GM12873 (cell line): ENCODE results near the gene TSPEAR.

ENCODE experiments used
- TF ChIP-seq, protein P1 (sequence below): IDR thresholded peaks from 2 replicates; pipeline ENCODE4 v1.5.1; 2012; ENCODE audit warnings: low read depth, mild to moderate bottlenecking, moderate library complexity, low read length, control low read depth; ENCODE audit not compliant: insufficient read depth; ENCODE audit errors: missing control alignments

Gene TSPEAR

DNA sequence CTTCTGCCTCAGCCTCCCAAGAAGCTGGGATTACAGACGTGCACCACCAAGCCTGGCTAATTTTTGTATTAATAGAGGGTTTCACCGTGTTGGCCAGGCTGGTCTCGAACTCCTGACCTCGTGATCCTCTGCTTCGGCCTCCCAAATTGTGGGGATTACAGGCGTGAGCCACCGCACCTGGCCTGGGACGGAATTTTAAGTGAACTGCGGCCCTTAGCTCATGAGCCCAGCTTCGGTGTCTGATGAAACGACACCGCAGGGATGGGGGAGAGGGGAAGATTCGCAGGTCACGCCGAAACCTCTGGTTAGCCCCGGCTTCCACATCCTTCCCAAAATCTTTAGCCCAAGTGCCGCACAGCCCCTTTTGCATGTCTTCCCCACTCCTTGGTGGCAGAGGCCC is 217.0 kb downstream of the TSPEAR start:
- TF ChIP-seq, protein P1, sequence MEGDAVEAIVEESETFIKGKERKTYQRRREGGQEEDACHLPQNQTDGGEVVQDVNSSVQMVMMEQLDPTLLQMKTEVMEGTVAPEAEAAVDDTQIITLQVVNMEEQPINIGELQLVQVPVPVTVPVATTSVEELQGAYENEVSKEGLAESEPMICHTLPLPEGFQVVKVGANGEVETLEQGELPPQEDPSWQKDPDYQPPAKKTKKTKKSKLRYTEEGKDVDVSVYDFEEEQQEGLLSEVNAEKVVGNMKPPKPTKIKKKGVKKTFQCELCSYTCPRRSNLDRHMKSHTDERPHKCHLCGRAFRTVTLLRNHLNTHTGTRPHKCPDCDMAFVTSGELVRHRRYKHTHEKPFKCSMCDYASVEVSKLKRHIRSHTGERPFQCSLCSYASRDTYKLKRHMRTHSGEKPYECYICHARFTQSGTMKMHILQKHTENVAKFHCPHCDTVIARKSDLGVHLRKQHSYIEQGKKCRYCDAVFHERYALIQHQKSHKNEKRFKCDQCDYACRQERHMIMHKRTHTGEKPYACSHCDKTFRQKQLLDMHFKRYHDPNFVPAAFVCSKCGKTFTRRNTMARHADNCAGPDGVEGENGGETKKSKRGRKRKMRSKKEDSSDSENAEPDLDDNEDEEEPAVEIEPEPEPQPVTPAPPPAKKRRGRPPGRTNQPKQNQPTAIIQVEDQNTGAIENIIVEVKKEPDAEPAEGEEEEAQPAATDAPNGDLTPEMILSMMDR: no peak

DNA sequence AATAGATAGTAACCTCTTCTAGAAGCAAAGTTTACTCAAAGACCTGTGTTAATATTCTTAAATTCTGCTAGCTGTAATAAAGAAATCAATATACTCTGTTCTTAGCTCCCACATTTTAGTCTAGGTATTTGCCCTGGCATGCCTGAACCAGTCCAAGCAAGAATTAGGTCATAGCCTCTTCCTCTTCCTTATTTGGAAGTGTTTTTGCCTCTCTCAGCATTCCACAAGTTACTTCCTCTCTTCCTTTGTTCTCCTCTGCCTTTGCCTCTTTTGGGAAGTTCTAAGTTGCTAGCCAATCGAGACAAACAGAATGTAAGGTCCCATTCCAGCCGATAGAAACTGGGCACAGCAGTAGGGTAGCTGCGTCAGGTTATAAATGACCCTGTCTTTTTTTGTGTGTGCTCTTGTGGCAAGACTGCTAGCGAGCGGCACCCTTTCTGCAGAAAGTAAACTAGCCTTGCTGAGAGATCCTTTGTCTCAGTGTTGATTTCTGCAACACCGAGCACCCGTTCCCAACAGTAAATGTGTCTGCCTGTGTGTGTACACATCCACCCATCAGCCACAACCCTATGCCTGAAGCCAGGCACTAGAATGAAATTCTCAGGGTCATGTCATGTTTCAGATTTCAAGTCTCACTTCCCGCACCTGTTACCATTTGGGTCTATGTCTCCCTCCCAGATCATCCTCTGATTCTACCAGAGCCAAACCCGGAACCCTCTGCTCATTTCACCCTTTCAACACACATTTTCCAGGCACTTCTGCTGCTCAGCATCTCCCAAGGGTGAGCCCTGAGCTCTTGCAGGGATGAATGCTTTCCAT is 218.6 kb downstream of the TSPEAR start:
- TF ChIP-seq, protein P1: no peak

DNA sequence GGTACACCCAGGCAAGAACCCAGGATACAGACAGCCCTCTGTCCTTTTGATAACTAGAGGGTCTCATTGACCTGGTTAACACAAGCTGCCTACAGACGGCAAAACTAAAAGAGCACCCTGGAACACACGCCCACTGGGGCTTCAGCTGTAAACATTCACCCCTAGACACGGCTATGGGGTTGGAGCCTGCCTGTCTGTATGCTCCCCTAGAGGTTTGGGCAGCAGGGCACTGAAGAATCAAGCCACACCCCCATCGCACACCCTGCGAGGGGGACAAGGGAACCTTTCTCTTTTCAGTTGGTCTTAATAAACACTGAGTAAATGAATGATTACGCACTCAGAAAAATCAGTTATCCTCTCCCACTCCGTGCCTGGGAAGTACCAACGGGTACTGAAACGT is 220.6 kb downstream of the TSPEAR start:
- TF ChIP-seq, protein P1: no peak

DNA sequence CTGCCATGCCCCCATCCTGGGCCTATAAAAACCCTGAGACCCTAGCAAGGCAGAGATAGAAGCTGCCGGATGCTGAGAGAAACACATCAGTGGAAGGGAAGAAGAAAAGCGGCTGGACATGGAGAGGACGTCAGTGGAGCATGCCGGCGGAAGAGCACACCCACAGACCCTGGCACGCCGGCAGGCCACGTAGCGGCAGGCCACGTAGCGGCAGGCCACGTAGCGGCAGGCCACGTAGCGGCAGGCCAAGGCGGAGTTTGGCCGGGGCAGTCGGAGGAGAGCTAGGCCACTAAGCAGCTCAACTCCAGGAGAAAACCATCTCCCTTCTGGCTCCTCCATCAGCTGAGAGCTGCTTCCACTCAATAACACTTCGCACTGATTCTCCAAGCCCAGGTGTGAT is 221.0 kb downstream of the TSPEAR start:
- TF ChIP-seq, protein P1: no peak

DNA sequence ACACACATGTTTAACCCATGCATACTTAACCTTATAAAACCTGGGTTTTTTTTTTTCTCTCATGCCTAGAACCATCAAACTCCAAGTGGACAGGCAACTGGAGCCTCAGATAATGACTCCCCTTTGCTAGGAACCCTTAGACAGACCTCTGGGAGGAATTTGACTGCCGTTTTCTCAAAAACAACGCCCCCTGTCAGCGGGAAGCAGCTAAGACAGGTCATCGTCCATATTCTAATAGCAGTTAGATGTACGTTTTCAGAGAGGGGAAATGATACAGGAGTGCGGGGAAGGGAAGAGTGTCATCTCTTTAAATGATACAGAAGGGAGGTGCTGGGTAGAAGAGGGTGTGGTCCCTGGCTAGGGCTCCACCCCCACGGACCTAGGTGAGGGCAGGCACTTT is 221.4 kb downstream of the TSPEAR start:
- TF ChIP-seq, protein P1: no peak

DNA sequence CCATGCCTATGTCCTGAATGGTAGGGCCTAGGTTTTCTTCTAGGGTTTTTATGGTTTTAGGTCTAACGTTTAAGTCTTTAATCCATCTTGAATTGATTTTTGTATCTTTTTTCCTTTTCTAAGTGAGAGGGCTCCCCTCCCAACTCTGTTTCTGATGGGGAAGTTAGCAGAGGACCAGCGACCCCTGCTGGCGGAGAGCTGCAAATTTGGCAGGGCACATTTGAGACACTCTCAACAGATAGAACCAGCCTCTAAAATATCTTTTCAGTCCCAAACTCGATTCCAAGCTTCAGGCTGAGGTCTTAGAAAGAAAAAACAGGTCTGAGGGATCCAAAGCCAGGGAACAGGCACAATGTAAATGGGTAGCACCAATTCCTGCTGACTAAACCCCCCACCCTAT is 223.5 kb downstream of the TSPEAR start:
- TF ChIP-seq, protein P1: peak; percentile 65

DNA sequence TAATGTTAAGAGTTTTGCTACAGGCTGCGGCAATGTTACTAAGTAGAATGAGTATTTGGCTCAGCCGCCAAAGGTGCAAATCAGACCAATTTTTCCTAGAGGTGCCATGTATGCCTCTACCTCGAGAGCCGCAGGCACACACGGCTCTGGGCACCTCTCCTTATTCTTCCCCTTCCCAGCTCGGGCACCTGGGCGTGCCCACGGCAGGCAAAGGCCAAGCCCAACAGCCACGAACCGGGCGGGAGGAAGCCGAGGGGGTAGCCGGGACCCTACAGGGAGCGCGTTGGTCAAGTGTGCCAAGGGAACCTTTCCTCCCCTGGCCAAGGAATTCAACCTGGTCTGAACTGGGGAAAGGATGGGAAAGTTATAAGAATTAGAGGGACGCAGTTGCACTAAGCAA is 225.1 kb downstream of the TSPEAR start:
- TF ChIP-seq, protein P1: no peak
